ENCODE measurements around the gene NPRL2.

DNA sequence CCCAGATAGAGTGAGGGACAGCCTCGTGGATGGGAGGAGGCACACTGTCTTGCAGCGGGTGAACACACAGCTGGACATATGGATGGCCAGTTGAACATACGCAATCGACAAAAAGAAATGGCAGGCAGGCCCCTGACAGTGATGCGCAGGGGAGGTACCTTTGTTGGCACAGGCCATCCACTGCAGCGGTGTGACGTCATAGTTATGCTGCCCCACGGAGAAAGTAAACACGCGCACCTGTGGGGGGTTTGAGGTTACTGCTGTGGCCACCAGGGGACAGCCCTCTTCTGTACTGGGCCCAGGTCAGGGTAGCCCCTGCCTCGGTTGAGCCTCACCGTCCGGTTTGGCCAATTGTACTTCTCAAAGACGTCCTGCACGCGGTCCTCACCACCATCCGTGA, 28.2 kb upstream of the NPRL2 start:
- TF ChIP-seq, protein P1, sequence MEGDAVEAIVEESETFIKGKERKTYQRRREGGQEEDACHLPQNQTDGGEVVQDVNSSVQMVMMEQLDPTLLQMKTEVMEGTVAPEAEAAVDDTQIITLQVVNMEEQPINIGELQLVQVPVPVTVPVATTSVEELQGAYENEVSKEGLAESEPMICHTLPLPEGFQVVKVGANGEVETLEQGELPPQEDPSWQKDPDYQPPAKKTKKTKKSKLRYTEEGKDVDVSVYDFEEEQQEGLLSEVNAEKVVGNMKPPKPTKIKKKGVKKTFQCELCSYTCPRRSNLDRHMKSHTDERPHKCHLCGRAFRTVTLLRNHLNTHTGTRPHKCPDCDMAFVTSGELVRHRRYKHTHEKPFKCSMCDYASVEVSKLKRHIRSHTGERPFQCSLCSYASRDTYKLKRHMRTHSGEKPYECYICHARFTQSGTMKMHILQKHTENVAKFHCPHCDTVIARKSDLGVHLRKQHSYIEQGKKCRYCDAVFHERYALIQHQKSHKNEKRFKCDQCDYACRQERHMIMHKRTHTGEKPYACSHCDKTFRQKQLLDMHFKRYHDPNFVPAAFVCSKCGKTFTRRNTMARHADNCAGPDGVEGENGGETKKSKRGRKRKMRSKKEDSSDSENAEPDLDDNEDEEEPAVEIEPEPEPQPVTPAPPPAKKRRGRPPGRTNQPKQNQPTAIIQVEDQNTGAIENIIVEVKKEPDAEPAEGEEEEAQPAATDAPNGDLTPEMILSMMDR (IDR thresholded peaks at IDR 0.05; ENCODE audit: low read length) = no peak
- TF ChIP-seq EZH2 (IDR thresholded peaks at IDR 0.05; ENCODE audit: borderline replicate concordance, low read length) = no peak

Data from OCI-LY1 (cell line).